DOHH2 (cell line): Measurements from ENCODE around the gene CEP55.

Source experiments
- EZH2phosphoT487 ChIP-seq: fragments of 200-600 bp; sonication (generic); IDR thresholded peaks from 2 replicates; pipeline ENCODE4 v1.6.1; 2017; ENCODE audit warnings: borderline replicate concordance, mild to moderate bottlenecking, antibody characterized with exemption, low read length, moderate library complexity, mixed read lengths
- TF ChIP-seq, protein P1 (sequence below): fragments of 200-600 bp; sonication (generic); IDR thresholded peaks from one replicate; pipeline ENCODE4 v1.5.1; 2014; ENCODE audit warnings: antibody characterized with exemption, mild to moderate bottlenecking, low read depth, low read length; ENCODE audit not compliant: poor library complexity, severe bottlenecking

DNA sequence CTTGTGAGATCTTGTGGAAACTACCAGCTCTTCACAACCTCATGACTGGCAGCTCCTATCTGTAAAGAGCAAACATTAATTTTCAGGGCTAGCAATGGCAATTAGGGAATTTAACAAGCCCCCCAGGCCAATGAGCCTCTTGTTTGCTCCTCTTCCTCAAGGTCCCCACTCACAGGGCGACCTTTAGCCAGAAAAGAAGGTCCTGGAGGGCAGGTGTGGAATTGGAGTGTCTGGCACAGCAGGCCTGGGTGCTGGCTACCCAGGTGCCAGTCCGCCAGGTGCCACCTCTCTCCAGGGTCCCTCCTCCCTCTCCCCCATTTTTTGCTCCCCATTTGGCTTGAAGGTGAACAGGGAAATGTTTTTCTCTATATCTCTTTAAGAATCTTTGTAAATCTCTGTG lies 1.9 kb upstream of the CEP55 start:
- TF ChIP-seq, protein P1, sequence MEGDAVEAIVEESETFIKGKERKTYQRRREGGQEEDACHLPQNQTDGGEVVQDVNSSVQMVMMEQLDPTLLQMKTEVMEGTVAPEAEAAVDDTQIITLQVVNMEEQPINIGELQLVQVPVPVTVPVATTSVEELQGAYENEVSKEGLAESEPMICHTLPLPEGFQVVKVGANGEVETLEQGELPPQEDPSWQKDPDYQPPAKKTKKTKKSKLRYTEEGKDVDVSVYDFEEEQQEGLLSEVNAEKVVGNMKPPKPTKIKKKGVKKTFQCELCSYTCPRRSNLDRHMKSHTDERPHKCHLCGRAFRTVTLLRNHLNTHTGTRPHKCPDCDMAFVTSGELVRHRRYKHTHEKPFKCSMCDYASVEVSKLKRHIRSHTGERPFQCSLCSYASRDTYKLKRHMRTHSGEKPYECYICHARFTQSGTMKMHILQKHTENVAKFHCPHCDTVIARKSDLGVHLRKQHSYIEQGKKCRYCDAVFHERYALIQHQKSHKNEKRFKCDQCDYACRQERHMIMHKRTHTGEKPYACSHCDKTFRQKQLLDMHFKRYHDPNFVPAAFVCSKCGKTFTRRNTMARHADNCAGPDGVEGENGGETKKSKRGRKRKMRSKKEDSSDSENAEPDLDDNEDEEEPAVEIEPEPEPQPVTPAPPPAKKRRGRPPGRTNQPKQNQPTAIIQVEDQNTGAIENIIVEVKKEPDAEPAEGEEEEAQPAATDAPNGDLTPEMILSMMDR, result no peak
- TF ChIP-seq EZH2phosphoT487, result no peak
